Keratinocyte (primary cell): ENCODE data around the gene TLN1.

Experiments
- CTCF ChIP-seq, 3 experiments: IDR thresholded peaks in 1 of 3; conservative IDR thresholded peaks in 1 of 3; optimal IDR thresholded peaks in 1 of 3; 2 replicates in 2 of 3; 3 replicates in 1 of 3; pipeline versions ENCODE3 to v1.5.1; 2011; ENCODE audit warnings: low read length in 3 of 3, mild to moderate bottlenecking in 3 of 3, moderate library complexity in 2 of 3, control low read depth in 1 of 3, inconsistent platforms in 1 of 3; ENCODE audit not compliant: insufficient read depth in 2 of 3; ENCODE audit errors: extremely low read depth in 1 of 3
- EZH2 ChIP-seq: IDR thresholded peaks from one replicate; pipeline ENCODE4 v1.6.1; 2012; ENCODE audit warnings: inconsistent platforms, mild to moderate bottlenecking, low read length, moderate library complexity

- no peak for TF ChIP-seq EZH2
- peak; percentile 45 to 64 (median 51) for TF ChIP-seq CTCF (optimal IDR thresholded peaks at IDR 0.05 in 1 of 3, IDR thresholded peaks at IDR 0.05 in 1 of 3, conservative IDR thresholded peaks at IDR 0.05 in 1 of 3; ENCODE audit: extremely low read depth in 1 of 3, insufficient read depth in 2 of 3, low read length in 3 of 3)
Observed at GRCh38 chr9:35660966-35661415, 71.0 kb downstream of the TLN1 start.
